HG02571 (cell line): Measurements from ENCODE around the gene PLCD1.
"Not testable (repeated sequence)": the region's sequence is repeated elsewhere in the genome, so short reads cannot be mapped to it uniquely, and the experiment has no call there.

Experiments used
- ATAC-seq: cut with Tn5 transposase; IDR thresholded peaks from one replicate; pipeline ENCODE4 v1.9.1; 2021; ENCODE audit warnings: mild to moderate bottlenecking, moderate library complexity; ENCODE audit not compliant: unreplicated experiment

PLCD1 gene

GRCh38 chr3:38038447-38038911 is 9.0 kb upstream of the PLCD1 start:
- ATAC-seq = no peak

- ATAC-seq = no peak
These were observed 7.5 kb upstream of the PLCD1 start for GRCh38 chr3:38036906-38037305.

DNA sequence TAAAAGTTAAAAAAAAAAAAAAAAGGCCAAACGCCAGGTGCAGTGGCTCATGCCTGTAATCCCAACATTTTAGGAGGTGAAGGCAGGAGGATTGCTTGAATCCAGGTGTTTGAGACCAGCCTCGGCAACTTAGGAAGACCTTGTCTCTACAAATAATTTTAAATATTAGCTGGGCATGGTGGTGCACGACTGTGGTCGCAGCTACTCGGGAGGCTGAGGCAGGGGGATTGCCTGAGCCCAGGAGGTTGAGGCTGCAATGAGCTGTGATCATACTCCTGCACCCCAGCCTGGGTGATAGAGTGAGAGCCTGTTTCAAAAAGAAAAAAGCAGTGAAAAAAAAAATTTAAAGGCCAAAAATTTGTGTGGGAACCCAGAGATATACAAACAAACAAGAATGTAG is 6.8 kb upstream of the PLCD1 start:
- ATAC-seq = no peak

- not testable (repeated sequence) for ATAC-seq
These were observed 4.9 kb upstream of the PLCD1 start for GRCh38 chr3:38034335-38034734.

DNA sequence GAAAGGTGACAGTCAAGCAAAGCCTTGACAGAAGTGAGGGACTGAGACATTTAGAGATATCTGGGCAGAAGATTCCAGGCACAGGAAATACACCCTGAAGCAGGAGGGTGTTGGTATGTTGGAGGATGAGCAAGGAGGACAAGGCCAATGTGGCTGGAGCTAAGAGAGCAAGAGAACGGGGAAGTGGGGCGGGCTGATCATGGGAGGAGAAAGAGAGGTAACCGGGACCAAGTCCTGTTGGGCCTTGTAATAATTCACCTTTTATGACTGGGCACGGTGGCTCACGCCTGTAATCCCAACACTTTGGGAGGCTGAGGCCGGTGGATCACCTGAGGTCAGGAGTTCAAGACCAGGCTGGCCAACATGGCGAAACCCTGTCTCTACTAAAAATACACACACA is 4.1 kb upstream of the PLCD1 start:
- not testable (repeated sequence) for ATAC-seq

DNA sequence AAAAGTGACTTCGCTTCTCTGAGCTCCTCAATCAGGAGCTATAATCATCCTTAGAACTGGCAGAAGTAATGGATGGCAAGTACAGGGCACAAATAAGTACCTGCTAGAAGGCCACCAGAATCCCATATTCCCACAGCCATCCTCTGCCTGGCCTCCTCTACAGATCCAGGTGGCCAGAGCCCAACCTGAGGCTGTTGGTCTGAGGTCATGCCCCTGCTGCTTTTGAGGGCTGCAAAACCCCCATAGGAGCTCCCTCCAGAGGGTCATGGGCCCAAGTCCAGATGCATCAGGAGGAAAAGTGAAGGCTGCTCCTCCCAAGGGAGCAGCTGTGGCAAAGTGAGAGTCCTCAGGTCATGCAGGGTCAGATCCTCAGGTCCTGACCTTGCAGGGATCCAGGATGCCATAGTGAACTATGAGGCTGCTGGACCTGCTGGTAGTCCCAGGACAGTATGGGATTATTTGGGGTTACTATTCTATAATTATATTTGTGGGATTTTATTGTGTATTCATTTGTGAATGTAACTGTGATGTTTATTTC is 3.0 kb upstream of the PLCD1 start:
- ATAC-seq = no peak

GRCh38 chr3:38031022-38031994 is 1.9 kb upstream of the PLCD1 start:
- ATAC-seq = no peak

- ATAC-seq = no peak
These were observed 932 bp upstream of the PLCD1 start for GRCh38 chr3:38030126-38031021.

GRCh38 chr3:38028621-38029361 is 651 bp downstream of the PLCD1 start:
- no peak for ATAC-seq

GRCh38 chr3:38027466-38028465 is 1.7 kb downstream of the PLCD1 start:
- ATAC-seq = no peak

GRCh38 chr3:38026856-38027255 is 2.6 kb downstream of the PLCD1 start:
- ATAC-seq = no peak

- ATAC-seq = no peak
These were observed 6.3 kb downstream of the PLCD1 start for GRCh38 chr3:38022896-38023709.

DNA sequence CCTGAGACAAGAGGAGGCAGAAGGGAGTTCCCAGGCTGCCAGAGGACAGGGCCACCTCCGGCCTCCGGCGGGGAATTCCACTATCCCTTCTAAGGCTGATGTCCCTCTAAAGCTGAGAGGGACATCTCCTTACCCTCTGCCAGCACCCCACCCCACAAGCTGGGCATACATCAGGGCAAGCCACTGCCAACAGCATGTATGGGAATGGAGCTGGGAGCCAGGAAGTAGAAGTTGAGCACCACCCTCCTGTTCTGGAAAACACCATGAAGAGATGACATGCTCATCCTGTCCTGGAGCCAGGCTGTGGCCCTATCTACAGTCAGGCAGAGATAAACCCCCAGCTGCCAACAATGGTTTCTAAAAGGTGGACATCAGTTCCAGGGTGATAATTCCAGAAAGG is 7.1 kb downstream of the PLCD1 start:
- ATAC-seq = no peak

DNA sequence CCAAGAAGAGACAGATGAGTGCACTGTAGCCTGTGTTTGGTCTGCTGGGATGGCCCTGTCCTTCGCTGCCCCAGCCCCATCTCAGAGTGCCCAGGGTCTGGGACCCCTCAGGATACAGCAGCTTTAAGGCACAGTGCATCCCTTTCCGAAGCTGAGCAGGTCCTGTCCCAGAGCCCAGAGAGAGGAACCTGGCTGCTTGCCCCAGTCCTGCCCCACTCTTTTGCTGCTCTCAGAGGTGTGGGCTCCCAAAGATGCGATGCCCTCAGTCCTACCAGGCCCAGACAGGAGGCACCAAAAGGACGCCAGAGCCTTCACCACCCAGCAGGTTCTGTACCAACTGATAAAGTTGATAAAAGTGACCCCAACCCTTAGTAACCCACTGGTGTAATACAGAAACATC is 8.2 kb downstream of the PLCD1 start:
- ATAC-seq = no peak

DNA sequence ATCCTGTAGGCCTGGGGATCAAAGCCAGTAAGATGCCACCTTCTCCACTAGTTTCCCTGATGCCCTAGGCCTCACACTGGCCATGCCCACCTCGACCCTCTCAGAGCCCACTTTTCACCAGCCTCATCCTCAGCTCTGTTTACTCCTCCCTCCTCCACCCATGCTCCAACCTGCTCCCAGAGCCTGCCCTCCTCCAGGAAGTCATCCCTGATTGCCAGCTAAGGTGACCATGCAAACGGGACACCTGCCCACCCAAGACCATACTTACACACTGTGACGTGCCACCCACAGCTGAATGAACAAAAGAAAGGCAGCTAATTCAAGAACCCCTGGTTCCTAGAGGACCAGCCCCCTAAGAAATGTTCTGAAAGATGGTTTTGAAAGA is 9.1 kb downstream of the PLCD1 start:
- ATAC-seq = no peak

GRCh38 chr3:38019658-38020341 is 9.6 kb downstream of the PLCD1 start:
- no peak for ATAC-seq

DNA sequence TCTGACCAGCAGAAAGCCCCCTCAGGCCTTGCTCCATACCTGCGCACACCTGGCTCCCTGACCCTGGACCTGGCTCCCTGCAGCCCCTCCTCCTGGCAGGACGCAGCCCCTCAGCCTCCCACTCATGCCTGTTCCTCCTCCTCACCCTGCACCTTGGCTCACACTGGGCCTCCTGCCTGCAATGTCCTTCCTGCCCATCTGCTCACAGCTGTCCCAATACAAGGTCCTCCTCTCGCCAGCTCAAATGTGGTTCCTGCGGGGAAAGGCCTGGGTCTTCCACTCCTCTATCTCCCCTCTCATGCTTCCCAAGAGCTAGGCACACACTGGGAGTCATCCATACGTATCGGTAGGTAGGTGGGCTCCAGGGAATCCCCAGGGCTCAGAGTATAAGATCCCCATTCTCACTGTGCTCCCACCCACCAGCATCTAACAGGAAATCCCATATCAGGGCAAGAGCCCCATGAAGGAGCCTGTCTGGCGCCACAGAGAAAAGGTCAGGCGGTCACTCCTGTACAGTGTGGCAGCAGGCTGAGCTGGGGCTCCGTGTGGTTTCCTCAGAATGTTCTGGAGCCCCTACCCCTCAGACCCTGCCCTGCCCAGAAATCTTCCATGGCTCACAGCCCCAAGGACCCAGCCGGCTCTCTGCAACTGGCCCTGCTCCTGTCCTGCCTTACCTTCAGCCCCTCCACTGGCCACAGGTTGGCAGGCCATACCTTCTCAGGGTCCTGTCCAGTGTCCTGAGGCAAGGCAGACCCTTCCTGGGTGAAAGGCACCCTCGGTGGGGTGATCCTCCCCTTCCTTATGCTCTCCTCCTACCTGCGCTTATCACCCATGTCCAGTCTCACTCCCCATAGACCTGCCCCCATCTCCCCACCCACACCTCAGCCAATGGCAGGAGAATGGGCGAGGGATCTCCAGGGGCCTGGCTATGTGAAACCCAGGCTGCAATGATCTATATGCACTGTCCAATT is 10.9 kb downstream of the PLCD1 start:
- ATAC-seq = no peak
